HepG2 (cell line): ENCODE measurements around the gene MMS19. TPM values are rescaled to one million over a fixed set of nuclear protein-coding genes. Genes with fewer than 3 reads are reported as not detected.

Source experiments
- ATF1 ChIP-seq: IDR thresholded peaks from 2 replicates; pipeline ENCODE4 v1.6.1; 2016; ENCODE audit warnings: mild to moderate bottlenecking, control low read depth
- FLYWCH1 ChIP-seq: sonication (generic); formaldehyde crosslinking; IDR thresholded peaks from 2 replicates; pipeline ENCODE4 v1.8.1; 2023; ENCODE audit warnings: mild to moderate bottlenecking, missing genetic modification reagents
- GATA4 ChIP-seq: sonication (generic); IDR thresholded peaks from 2 replicates; pipeline ENCODE4 v1.6.1; 2016; ENCODE audit warnings: antibody characterized with exemption, low read depth, borderline replicate concordance
- GZF1 ChIP-seq: sonication (generic); formaldehyde crosslinking; IDR thresholded peaks from 2 replicates; pipeline ENCODE4 v1.5.1; 2020; ENCODE audit warnings: mild to moderate bottlenecking, missing genetic modification reagents
- HIVEP1 ChIP-seq: sonication (generic); formaldehyde crosslinking; IDR thresholded peaks from 2 replicates; pipeline ENCODE4 v1.4.0; 2020; ENCODE audit warnings: mild to moderate bottlenecking, missing genetic modification reagents
- HMG20B ChIP-seq: conservative IDR thresholded peaks from 2 replicates; pipeline ENCODE4 v1.6.1; 2016; ENCODE audit warnings: missing genetic modification reagents, missing compliant biosample characterization
- NR1H2 ChIP-seq: sonication (generic); formaldehyde crosslinking; IDR thresholded peaks from 2 replicates; pipeline ENCODE4 v1.8.1; 2022; ENCODE audit warnings: low read depth, missing genetic modification reagents, borderline replicate concordance
- SOX13 ChIP-seq, 3 experiments: fragments of 450-650 bp in 1 of 3; sonication (generic) in 1 of 3; formaldehyde crosslinking in 1 of 3; IDR thresholded peaks in 2 of 3; conservative IDR thresholded peaks in 1 of 3; 2 replicates each; pipeline versions ENCODE4 v1.5.0 to v1.6.1; 2016 to 2020; ENCODE audit warnings: antibody characterized with exemption in 1 of 3, mild to moderate bottlenecking in 1 of 3, missing compliant biosample characterization in 1 of 3, missing genetic modification reagents in 1 of 3, moderate library complexity in 1 of 3
- ZNF563 ChIP-seq: sonication (generic); formaldehyde crosslinking; IDR thresholded peaks from 2 replicates; pipeline ENCODE4 v1.8.0; 2022; ENCODE audit warnings: mild to moderate bottlenecking, moderate library complexity, missing genetic modification reagents
- ZNF598 ChIP-seq: sonication (generic); formaldehyde crosslinking; IDR thresholded peaks from 2 replicates; pipeline ENCODE4 v1.5.1; 2020; ENCODE audit warnings: mild to moderate bottlenecking, missing genetic modification reagents, borderline replicate concordance
- ZNF720 ChIP-seq: sonication (generic); formaldehyde crosslinking; IDR thresholded peaks from 2 replicates; pipeline ENCODE4 v1.4.0; 2020; ENCODE audit warnings: missing genetic modification reagents
- ZNF816 ChIP-seq: sonication (generic); formaldehyde crosslinking; IDR thresholded peaks from 2 replicates; pipeline ENCODE4 v1.8.0; 2022; ENCODE audit warnings: missing genetic modification reagents, mild to moderate bottlenecking, borderline replicate concordance
- polyA plus RNA-seq, 8 experiments: library from polyadenylated mRNA; depleted of rRNA in 3 of 8; stranded (reverse) in 7 of 8; unstranded in 1 of 8; fragments of >200 nt; fragmentation: Illumina TruSeq in 4 of 8; extraction: Trizol in 4 of 8; gene quantifications; 2 replicates each; pipeline versions ENCODE4 v1.2.1 to v1.2.3, GENCODE V29; 2011 to 2016; ENCODE audit warnings: low read depth in 4 of 8, missing spikeins in 1 of 8, mixed read lengths in 1 of 8; ENCODE audit not compliant: insufficient read depth in 1 of 8
- total RNA-seq, 5 experiments: library from RNA; depleted of rRNA; stranded (reverse); fragments of >200 nt; fragmentation: Illumina TruSeq; extraction: Trizol; gene quantifications; 2 replicates each; pipeline ENCODE4 v1.2.3, GENCODE V29; 2016; ENCODE audit warnings: low read depth in 1 of 5
- TF ChIP-seq, protein P1 (sequence below): sonication (generic); formaldehyde crosslinking; IDR thresholded peaks from 2 replicates; pipeline ENCODE4 v1.9.0; 2022; ENCODE audit warnings: low read depth, missing genetic modification reagents
- TF ChIP-seq, protein P2 (sequence below): sonication (generic); formaldehyde crosslinking; IDR thresholded peaks from 2 replicates; pipeline ENCODE4 v1.5.0; 2020; ENCODE audit warnings: missing genetic modification reagents
- TF ChIP-seq, protein P3 (sequence below): sonication (generic); formaldehyde crosslinking; IDR thresholded peaks from 2 replicates; pipeline ENCODE4 v1.5.0; 2020; ENCODE audit warnings: missing genetic modification reagents

Gene MMS19
- total and polyA plus RNA-seq, 2 of the 13 experiments (the other 11 are each of a cell fraction or from before 2014, with no cell fraction given), result 76.4 to 107 TPM

DNA sequence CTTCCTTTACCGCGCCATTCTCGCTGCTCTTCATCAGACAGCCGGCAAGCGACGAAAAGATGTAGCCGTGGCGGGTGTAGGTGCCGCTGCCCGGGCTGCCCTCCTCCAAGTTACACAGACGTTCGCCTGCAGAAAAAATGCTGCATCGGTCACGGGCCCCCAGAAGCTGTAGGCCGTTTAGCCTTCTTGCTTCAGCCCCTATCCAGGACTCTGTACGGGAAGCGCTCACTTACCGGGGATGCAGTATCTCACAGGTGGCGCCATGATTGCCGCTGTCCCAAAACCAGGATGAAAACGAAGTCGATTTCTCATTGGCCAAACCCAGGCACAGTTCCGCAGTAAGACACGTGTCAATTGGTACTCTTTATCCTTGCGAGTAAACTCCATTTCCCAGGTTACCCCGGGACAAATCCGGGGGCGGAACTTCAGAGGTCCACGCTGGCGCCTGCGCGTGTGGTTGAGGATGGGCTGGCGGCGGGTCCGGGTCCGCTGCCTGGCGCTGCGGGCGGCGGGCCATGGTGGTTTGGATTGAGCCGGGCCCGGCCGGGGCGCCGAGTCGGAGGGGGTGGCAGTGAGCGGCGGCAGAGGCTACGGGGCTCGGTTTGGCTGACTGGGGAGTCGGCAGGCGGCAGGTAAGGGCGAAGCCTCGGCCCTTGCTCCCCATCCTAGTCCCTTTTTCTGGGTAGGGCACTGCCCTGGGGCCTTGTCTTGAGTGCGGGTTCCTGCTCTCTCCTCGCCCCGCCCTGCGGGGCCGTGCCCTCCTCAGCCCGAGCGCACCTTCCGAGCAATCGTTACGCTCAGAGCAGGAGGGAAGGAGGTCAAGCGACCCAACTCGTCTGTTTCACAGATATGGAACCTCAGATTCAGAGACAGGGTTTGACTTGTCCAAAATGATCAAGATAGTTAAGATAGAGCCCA, 52.2 kb downstream of the MMS19 start, which contains the start of the genes EXOSC1 and ZDHHC16 (continued):
- TF ChIP-seq NR1H2, result no peak
- TF ChIP-seq ATF1 (CRISPR knock-in tag), result no peak
- TF ChIP-seq FLYWCH1 (CRISPR knock-in tag), result no peak
- TF ChIP-seq HIVEP1 (CRISPR knock-in tag), result no peak
- TF ChIP-seq ZNF816 (CRISPR knock-in tag), result no peak; the same call in 1 of the 2 replicates
- TF ChIP-seq HMG20B (CRISPR knock-in tag), result no peak
- TF ChIP-seq, protein P1, sequence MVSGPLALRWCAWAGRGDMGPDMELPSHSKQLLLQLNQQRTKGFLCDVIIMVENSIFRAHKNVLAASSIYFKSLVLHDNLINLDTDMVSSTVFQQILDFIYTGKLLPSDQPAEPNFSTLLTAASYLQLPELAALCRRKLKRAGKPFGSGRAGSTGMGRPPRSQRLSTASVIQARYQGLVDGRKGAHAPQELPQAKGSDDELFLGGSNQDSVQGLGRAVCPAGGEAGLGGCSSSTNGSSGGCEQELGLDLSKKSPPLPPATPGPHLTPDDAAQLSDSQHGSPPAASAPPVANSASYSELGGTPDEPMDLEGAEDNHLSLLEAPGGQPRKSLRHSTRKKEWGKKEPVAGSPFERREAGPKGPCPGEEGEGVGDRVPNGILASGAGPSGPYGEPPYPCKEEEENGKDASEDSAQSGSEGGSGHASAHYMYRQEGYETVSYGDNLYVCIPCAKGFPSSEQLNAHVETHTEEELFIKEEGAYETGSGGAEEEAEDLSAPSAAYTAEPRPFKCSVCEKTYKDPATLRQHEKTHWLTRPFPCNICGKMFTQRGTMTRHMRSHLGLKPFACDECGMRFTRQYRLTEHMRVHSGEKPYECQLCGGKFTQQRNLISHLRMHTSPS (CRISPR knock-in tag), result no peak
- no peak for TF ChIP-seq GZF1 (CRISPR knock-in tag)
- TF ChIP-seq GATA4, result no peak
- TF ChIP-seq ZNF598 (CRISPR knock-in tag), result 0 out of 2 replicates have a peak, but pooled peaks have one; percentile 35
- TF ChIP-seq, protein P2, sequence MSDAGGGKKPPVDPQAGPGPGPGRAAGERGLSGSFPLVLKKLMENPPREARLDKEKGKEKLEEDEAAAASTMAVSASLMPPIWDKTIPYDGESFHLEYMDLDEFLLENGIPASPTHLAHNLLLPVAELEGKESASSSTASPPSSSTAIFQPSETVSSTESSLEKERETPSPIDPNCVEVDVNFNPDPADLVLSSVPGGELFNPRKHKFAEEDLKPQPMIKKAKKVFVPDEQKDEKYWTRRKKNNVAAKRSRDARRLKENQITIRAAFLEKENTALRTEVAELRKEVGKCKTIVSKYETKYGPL (CRISPR knock-in tag), result no peak
- no peak for TF ChIP-seq SOX13 (IDR thresholded peaks at IDR 0.05)
- no peak for TF ChIP-seq SOX13 (CRISPR knock-in tag; conservative IDR thresholded peaks at IDR 0.05 in 1 of 2, IDR thresholded peaks at IDR 0.05 in 1 of 2)
- TF ChIP-seq, protein P3, sequence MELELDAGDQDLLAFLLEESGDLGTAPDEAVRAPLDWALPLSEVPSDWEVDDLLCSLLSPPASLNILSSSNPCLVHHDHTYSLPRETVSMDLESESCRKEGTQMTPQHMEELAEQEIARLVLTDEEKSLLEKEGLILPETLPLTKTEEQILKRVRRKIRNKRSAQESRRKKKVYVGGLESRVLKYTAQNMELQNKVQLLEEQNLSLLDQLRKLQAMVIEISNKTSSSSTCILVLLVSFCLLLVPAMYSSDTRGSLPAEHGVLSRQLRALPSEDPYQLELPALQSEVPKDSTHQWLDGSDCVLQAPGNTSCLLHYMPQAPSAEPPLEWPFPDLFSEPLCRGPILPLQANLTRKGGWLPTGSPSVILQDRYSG (CRISPR knock-in tag), result no peak
- peak; percentile 61; the same call in 1 of the 2 replicates for TF ChIP-seq ZNF563
- TF ChIP-seq ZNF720 (CRISPR knock-in tag), result no peak
